ENCODE measurements around the gene CACNA1A. TPM values are rescaled to one million over a fixed set of nuclear protein-coding genes. Genes with fewer than 3 reads are reported as not detected.

CACNA1A gene
- total and polyA plus RNA-seq, 2 of the 13 experiments (the other 11 are each of a cell fraction or from before 2014, with no cell fraction given): not detected

GRCh38 chr19:13162724-13163608, 343.3 kb downstream of the CACNA1A start (continued):
- TF ChIP-seq ZBTB10 (CRISPR knock-in tag; IDR thresholded peaks at IDR 0.05; ENCODE audit: borderline replicate concordance) (0 out of 2 replicates have a peak, but pooled peaks have one; percentile 17), SIX1 (CRISPR knock-in tag; IDR thresholded peaks at IDR 0.05; ENCODE audit: borderline replicate concordance) (peak; percentile 48; the same call in 1 of the 2 replicates), ATF2 (CRISPR knock-in tag; IDR thresholded peaks at IDR 0.05) (peak; percentile 88), ATF1 (CRISPR knock-in tag; IDR thresholded peaks at IDR 0.05) (no peak), ATF5 (CRISPR knock-in tag; IDR thresholded peaks at IDR 0.05; ENCODE audit: low read depth) (no peak), MXD4 (CRISPR knock-in tag; IDR thresholded peaks at IDR 0.05) (peak; percentile 79; the same call in 1 of the 2 replicates), SSRP1 (CRISPR knock-in tag; IDR thresholded peaks at IDR 0.05) (no peak), TFDP1 (CRISPR knock-in tag; IDR thresholded peaks at IDR 0.05; ENCODE audit: borderline replicate concordance) (peak; percentile 89; the same call in 1 of the 2 replicates), ZBTB39 (CRISPR knock-in tag; IDR thresholded peaks at IDR 0.05) (no peak), ZNF619 (CRISPR knock-in tag; IDR thresholded peaks at IDR 0.05) (no peak; the same call in 1 of the 2 replicates), ZNF276 (CRISPR knock-in tag; IDR thresholded peaks at IDR 0.05; ENCODE audit: low read depth) (0 out of 2 replicates have a peak, but pooled peaks have one; percentile 27), ATAD3A (CRISPR knock-in tag; IDR thresholded peaks at IDR 0.05) (no peak), ZNF710 (CRISPR knock-in tag; IDR thresholded peaks at IDR 0.05; ENCODE audit: borderline replicate concordance) (peak; percentile 78; the same call in 1 of the 2 replicates)

Data from HepG2 (cell line).